OCI-M2 (cell line): ENCODE data around the gene SYN1.
"Not testable (repeated sequence)": the region's sequence is repeated elsewhere in the genome, so short reads cannot be mapped to it uniquely, and the experiment has no call there.

Experiments
- DNase-seq: peaks from one replicate; lab custom pipeline; 2025; ENCODE audit not compliant: unreplicated experiment; lab: John Stamatoyannopoulos, UW

The SYN1 gene

GRCh38 chrX:47603125-47603524, 16.5 kb downstream of the SYN1 start:
- not testable (repeated sequence) for DNase-seq

GRCh38 chrX:47597222-47597621, 22.4 kb downstream of the SYN1 start:
- no peak for DNase-seq

- no peak for DNase-seq
Observed at GRCh38 chrX:47596256-47596655, 23.4 kb downstream of the SYN1 start.

GRCh38 chrX:47595716-47596251, 23.9 kb downstream of the SYN1 start:
- DNase-seq: no peak

- DNase-seq: no peak
Observed at GRCh38 chrX:47593522-47593921, 26.1 kb downstream of the SYN1 start.

GRCh38 chrX:47590984-47591383, 28.7 kb downstream of the SYN1 start:
- DNase-seq: no peak

GRCh38 chrX:47587906-47588735, 31.5 kb downstream of the SYN1 start:
- DNase-seq: no peak

GRCh38 chrX:47587091-47587891, 32.4 kb downstream of the SYN1 start:
- no peak for DNase-seq

- no peak for DNase-seq
Observed at GRCh38 chrX:47586043-47586787, 33.4 kb downstream of the SYN1 start.

GRCh38 chrX:47585273-47585672, 34.4 kb downstream of the SYN1 start:
- DNase-seq: no peak

- no peak for DNase-seq
Observed at GRCh38 chrX:47584714-47585113, 34.9 kb downstream of the SYN1 start.

- DNase-seq: no peak
Observed at GRCh38 chrX:47583240-47583861, 36.3 kb downstream of the SYN1 start.

GRCh38 chrX:47581731-47582647, 37.7 kb downstream of the SYN1 start, which contains the start of gene TIMP1:
Gene TIMP1, plus strand, starts transcription at chrX:47582436. Its CDS starts 980 bp downstream, at chrX:47583416.
- peak; percentile 68 for DNase-seq

GRCh38 chrX:47579537-47579936, 40.1 kb downstream of the SYN1 start:
- no peak for DNase-seq

- DNase-seq: no peak
Observed at GRCh38 chrX:47578692-47579091, 41.0 kb downstream of the SYN1 start.

GRCh38 chrX:47577901-47578300, 41.8 kb downstream of the SYN1 start:
- DNase-seq: no peak

- no peak for DNase-seq
Observed at GRCh38 chrX:47577424-47577823, 42.2 kb downstream of the SYN1 start.

GRCh38 chrX:47576021-47576898, 43.4 kb downstream of the SYN1 start:
- DNase-seq: no peak
